ENCODE data around the gene C17orf114.

The C17orf114 gene

DNA sequence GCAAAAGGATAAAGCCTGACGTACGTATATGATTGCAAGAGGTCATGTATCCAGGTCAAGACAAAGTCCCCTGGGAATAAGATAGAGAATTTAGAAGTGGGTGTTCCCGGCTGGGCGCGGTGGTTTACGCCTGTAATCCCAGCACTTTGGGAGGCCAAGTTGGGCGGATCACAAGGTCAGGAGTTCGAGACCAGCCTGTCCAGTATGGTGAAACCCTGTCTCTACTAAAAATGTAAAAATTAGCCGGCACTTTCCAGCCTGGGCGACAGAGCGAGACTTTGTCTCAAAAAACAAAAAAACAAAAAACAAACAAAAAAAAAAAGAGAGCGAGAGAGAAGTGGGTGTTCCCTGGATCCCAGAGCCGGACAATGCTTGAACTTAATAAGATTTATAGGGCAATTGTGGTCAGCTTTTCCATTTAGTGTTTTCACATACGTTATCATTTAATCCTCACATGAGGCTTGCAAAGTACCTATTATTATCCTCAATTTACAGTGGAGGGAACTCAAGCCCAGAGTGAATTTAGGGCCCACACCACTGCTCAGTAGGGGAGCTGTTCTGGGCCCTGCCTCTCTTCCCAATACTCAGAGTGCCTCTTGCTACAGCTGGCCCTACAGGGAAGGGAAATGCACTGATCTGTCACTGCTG, 13.8 kb downstream of the C17orf114 start:
- DNase-seq = no peak

DNA sequence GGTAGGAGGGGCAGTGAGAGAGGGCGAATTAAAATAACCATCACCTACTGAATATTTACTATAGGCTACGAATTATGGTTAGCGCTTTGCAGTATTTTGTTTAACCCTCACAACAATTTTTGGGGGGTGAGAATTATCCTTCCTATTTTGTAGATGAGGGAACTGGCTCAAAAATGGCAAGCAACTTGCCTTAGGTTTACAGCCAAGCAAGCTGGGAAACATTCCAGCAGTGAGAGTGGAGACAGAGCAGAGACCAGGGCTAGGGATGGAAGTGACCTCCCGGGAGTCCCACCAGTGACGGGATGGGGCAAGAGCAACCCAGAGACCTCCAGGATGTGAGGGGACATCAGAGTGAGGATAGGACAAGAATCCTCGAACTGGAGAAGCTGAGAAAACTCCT, 15.6 kb downstream of the C17orf114 start:
- DNase-seq = no peak

DNA sequence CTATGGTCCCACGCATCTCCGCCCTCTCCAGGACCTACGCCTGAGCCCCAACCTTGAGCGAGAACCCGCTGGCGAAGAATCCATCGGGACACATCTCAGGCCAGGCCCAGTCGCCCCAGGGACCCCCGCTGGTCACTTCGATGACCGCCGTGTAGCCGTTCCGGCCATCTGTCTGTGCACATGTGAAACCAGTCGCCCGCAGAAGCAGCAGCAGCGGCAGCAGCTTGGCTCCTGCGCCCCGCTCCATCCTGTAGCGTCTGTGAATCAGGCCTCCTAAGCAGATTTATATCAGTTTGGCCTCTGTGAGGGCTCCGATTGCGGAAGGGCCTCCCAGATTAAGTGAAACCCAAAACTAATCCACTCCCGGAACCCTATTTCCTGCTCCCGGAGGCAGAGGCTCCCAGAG, 16.0 kb downstream of the C17orf114 start, which contains the start of gene VMO1:
TSS of gene VMO1 (minus strand) at position 259 of the 406 bp plus-strand sequence. CDS start at position 247, 12 bp downstream.
- DNase-seq = no peak

DNA sequence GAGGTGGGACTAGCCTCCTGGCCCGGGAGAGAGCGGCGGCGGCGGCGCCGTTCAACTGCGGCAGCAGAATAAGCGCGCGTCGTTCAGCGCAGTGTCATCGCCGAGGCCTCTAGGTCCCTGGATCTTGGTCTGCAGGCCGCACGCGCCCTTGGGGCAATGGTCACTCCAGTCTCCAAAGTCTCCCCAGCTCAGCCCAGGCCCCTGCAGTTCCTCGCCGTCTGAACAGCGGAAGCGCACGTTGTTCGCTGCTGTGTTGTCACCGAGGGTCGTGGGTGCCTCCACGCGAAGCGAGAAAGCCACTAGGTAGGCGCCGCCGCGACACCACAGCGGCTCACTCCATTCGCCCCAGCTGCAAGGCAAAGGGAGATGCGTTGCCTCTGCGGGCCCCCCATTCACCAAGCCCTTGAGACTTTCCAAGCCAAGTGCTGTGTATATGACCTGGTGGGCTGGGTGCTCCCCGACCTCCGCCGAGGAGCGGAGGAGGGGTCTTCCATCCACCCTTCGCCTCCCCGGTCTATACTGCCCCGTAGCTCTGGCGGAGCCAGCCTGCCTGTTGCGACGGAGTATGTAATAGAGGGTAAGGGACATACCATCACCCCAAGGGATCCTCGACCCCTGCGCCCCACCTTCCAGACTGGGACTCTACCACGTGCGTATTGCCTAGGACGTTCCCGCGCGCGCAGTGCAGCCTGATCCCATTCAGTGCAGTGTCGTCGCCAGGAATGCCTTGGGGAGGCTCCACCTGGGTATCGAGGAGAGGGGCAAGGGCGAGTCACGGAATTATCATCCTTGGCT, 16.6 kb downstream of the C17orf114 start:
- DNase-seq = no peak

DNA sequence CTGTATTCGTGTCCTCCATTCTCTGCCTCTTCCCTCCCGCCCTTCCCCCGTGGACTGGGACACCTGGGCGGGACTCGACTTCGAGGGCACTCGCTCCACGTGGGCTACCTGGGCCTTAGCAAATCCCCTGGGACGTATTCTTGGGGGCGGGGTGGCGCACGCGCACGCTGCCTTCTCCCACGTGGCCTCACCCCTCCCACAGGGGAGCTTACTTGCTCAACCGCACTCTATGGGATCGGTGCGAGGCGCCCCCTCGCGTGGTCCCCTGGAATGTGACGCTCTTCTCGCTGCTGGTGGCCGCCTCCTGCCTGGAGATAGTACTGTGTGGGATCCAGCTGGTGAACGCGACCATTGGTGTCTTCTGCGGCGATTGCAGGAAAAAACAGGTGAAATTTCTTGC, 19.5 kb downstream of the C17orf114 start:
- DNase-seq = no peak

DNA sequence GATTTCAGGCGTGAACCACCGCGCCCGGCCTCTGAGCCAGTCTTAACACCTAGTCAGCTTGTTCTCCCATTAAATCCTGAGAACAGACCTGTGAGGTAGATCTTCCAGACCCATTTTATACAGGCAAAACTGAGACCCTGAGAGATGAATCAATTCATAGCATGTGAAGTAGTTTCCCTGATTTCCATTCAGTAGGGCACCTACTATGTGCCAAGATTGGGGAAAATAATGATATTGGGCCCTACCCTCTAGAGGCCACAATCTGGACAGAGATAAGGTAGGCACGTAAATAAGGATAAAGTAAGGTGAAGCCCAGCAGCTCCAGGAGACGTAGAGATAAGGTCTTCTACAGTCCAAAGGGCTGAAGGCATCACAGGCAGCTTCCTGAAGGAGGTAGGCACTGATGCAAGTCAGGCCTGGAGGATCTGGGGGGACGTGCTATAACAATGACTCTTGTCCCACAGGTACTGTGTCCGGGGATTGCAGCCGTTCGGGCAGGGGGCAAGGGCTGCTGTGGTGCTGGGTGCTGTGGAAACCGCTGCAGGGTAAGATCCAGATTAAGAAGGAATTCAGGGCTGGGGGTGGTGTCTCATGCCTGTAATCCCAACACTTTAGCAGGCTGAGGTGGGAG, 21.7 kb downstream of the C17orf114 start:
- DNase-seq = no peak

DNA sequence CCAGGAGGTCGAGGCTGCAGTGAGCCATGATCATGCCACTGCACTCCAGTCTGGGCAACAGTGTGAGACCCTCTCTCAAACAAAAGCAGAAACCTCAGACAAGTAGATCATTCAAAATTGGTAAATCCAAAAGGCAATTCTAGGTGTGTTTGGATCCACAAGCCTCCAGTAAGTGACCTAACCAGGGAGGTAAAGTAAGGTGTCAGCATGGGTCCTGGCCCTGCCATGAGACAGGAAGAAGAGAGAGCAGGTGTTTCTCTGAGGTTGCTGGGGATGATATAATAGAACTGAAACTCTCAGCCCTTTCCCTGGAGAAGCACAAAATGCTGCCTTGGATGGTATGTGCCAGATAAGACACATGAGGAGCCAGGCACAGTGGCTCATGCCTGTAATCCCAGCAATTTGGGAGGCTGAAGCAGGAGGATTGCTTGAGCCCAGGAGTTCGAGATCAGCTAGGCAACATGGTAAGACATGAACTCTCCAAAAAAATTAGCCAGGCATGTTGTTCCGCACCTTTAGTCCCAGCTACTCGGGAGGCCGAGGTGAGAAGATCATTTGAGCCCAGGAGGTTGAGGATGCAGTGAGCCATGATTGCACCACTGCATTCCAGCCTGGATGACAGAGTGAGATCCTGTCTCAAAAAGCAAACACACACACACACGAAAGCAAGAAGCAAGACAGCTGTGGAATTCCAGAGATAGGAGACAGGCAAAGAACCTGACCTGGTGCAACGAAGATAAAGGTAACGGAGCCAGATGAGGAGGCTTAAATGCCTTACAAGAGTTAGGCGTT, 24.0 kb downstream of the C17orf114 start:
- DNase-seq = no peak

DNA sequence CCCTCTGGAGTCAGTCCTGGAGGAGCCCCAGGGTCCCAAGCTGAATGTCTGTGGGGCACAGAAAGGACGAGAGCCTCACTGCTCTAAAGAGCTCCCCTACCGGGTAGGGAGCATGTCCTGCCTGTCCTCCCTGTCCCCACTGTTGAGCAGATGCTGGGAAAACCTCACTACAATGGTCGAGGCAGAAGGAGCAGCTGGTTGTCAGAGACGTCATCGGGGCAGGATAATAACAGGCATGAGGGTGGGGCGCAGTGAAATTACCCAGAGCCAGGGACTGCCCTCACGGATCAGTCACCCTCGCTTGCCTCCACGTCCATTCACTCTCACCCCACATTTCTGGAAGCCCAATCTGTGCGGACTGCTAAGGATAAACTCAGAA, 29.9 kb downstream of the C17orf114 start:
- DNase-seq = no peak

DNA sequence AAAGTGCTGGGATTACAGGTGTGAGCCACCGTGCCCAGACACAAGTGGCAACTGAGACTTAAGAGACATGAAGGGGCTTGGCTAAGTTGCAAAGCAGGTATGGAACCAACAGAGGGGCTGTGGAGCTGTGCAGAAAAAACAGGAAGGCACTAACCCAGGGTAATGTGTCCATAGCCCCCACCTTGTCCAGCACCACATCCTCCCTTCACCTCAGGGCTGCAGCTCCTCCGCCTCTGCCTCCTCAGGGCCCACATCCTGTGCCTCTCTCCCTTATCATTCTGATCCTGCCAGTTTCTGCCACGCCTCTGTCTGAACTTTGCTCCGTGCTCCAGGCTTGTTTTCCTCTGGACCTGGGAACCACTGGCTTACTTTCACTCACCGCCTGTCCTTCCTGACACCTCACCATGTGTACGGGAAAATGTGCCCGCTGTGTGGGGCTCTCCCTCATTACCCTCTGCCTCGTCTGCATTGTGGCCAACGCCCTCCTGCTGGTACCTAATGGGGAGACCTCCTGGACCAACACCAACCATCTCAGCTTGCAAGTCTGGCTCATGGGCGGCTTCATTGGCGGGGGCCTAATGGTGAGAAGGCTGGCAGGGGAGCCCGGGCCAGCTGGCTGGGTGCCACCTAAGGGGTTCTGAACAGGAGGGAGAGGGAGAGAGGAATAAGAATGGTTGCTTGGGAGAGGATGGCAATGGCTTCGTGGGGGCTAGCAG, 30.5 kb downstream of the C17orf114 start, which contains the start of gene TM4SF5:
TSS of gene TM4SF5 (plus strand) at position 368 of the 716 bp plus-strand sequence. CDS start at position 405, 37 bp downstream.
- no peak for DNase-seq

DNA sequence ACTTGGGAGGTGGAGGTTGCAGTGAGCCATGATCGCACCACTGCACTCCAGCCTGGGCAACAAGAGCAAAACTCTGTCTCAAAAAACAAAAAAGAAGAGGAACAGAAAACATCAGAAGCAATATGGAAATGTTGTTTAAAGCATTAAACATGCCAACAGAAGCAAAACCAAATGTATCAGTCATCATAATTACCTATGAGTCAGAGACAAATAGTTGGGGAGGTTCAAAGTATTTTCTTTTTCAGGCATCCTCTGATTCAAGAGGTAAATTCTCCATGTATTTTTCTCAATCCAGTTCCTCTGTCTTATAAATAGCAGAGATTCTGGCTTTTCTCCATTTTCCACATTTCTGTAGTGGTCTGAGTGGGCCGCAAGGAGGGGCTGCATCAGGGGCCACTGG, 32.5 kb downstream of the C17orf114 start:
- DNase-seq = no peak

DNA sequence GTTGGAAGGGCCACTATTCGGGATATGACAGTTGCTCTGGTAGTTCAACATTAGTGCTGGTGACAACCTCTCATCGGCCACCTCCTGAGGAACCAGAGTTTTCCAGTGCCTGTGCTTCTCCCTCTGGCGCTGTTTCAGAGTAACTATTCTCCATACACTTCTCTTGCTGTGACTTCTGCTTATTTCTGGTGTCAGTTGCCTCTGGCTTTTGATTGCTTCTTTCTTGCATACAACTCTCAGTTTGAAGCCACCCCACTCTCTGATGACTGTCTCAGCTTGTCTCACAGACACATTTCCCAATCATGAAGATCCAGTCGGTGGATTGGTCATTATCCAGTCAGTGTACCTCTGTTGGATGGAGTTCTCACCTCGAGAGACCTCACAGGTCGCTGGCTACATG, 33.8 kb downstream of the C17orf114 start:
- no peak for DNase-seq

DNA sequence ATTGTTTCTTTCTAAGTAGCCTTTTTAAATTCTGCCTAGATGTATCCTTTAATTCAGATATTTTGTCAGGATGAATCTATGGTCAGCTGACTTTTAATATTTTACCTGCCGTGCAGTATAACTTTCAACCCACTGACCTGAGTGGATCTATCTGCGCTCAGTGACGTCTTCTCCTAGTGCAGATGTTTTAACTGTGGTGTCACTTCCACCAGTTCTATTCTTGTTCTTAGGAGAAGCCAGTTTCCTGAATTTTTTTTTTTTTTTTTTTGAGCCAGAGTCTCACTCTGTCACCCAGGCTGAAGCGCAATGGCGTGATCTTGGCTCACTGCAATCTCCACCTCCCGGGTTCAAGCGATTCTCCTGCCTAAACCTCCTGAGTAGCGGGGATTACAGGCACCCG, 35.4 kb downstream of the C17orf114 start:
- no peak for DNase-seq

DNA sequence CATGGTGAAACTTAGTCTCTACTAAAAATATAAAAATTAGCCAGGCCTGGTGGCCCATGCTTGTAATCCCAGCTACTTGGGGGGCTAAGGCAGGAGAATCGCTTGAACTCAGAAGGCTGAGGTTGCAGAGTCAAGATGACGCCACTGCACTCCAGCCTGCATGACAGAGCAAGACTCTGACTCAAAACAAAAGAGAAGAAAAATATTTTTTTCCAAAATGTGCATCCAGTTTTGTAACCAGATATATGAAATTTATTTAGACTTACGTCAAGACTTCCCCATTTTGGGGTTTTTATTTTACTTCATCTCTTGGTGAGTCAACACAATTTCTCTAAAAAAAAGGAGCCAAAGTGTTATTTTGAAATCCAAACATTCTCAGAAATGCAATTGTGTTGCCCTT, 35.9 kb downstream of the C17orf114 start:
- DNase-seq = no peak

DNA sequence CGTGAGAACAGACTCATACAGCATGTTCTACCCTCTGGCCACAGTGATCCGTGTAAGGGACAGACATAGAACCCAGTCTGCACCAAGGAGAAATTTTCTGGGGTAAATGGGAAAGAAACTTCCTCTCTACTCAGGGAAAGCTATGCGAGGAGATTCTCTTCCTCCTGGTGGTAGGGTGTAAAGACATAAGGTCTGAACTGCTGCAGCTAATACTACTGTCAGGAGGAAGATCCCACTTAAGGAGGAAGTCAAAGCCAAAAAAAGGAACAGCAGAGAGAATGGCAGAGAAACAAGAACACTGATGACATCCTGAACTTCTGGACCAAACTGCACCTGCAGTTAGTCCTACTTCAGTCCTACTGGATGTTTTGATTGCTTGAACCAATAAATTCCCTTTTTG, 37.5 kb downstream of the C17orf114 start:
- DNase-seq = no peak

DNA sequence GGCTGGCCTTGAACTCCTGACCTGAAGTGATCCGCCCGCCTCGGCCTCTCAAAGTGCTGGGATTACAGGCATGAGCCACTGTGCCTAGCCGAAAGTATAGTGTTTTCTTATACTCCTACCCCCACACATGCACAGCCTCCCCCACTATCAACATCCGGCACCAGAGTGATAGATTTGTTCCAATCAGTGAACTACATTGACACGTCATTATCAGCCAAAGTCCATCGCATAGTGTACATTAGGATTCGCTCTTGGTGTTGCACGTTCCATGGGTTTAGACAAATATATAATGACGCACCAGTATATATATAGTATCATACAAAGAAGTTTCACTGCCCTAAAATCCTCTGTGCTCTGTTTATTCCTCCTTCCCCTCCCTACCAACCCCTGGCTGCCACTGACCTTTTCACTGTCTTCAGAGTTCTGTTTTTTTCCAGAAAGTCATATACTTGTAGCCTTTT, 42.3 kb downstream of the C17orf114 start:
- no peak for DNase-seq

DNA sequence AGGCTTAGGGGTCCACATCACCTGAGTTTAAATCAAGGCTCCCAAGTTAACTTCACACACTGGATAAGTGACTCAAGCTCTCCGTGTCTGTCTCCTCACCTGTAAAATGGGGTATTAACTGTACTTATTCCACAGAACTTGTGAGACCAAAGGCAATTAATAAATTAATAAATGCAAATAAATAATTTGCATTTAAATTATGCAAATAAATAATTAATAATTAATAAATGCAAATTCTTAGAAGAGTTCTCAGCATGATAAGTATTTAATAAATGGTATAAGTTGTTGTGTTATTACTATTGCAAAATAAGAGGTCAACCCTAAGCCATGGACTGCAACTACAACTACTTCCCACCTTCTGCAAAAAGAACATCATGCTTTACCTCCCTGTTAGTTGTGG, 48.7 kb downstream of the C17orf114 start:
- DNase-seq = no peak

DNA sequence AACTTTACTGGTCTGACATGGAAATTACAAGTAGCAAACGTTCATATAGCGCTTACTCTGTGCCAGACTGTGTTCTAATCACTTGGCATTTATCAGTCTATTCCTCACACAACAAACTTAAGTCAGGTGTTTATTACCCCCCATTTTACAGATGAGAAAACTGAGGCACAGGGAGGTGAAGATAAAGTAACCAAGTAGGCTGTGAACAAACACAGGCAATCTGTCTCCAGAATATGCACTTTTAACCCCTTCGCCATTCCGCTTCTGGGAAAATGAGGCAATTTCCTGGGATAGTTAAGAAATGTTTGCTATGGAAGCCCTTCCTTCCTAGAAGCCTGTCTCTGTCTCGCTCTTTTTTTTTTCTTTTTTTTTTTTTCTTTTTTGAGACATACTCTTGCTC, 50.2 kb downstream of the C17orf114 start:
- no peak for DNase-seq

All from right lung (tissue), 2 donors.